Measurements from ENCODE around the gene BSCL2. TPM values are rescaled to one million over a fixed set of nuclear protein-coding genes. Genes with fewer than 3 reads are reported as not detected.

BSCL2 gene
- total and polyA plus RNA-seq, 2 of the 13 experiments (the other 11 are each of a cell fraction or from before 2014, with no cell fraction given) = 19.5 to 21.1 TPM

DNA sequence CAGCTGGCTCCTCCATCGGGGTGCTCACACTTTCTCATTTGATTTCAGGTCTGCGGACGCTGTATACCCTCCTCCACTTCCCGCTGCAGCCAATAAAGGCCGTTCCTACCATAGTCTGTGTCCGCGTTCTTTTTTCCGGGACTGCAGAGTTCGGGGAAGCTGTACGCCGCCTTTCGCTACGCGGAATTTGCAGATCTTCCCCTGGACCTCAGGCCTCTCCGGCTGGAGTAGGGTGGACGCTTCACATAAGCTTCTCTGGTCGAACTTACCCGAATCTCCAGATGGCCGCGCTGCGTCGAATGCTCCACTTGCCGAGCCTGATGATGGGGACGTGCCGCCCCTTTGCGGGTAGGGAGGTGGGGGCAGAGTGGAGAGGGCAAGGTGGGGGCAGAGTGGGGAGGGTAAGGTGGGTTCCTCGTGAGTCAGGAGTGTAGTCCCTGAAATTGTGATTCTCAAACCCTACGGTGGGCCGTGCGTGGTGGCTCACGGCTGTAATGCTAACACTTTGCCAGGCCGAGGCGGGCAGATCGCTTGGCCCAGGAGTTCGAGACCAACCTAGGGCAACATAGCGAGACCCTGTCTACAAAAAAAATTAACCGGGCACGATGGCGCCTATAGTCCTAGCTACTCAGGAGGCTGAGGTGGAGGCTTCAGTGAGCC, 41.5 kb downstream of the BSCL2 start (continued):
- TF ChIP-seq GABPA (IDR thresholded peaks at IDR 0.05; ENCODE audit: low read depth, low read length) (0 out of 2 replicates have a peak, but pooled peaks have one; percentile 16), GABPA (CRISPR knock-in tag; IDR thresholded peaks at IDR 0.05; ENCODE audit: low read depth) (no peak), KLF12 (CRISPR knock-in tag; IDR thresholded peaks at IDR 0.05; ENCODE audit: borderline replicate concordance) (0 out of 2 replicates have a peak, but pooled peaks have one; percentile 16), SMAD9 (CRISPR knock-in tag; IDR thresholded peaks at IDR 0.05) (0 out of 2 replicates have a peak, but pooled peaks have one; percentile 12), PATZ1 (CRISPR knock-in tag; IDR thresholded peaks at IDR 0.05) (peak; percentile 54; the same call in 1 of the 2 replicates), ZNF563 (CRISPR knock-in tag; IDR thresholded peaks at IDR 0.05) (0 out of 2 replicates have a peak, but pooled peaks have one; percentile 20), ZFP62 (CRISPR knock-in tag; IDR thresholded peaks at IDR 0.05) (no peak), ZSCAN29 (CRISPR knock-in tag; conservative IDR thresholded peaks at IDR 0.05) (0 out of 2 replicates have a peak, but pooled peaks have one; percentile 28), ZNF138 (CRISPR knock-in tag; IDR thresholded peaks at IDR 0.05; ENCODE audit: low read depth) (peak; percentile 56; the same call in 1 of the 2 replicates), SPEN (CRISPR knock-in tag; IDR thresholded peaks at IDR 0.05; ENCODE audit: low read depth) (peak; percentile 38; the same call in 1 of the 2 replicates), ZNF569 (CRISPR knock-in tag; IDR thresholded peaks at IDR 0.05; ENCODE audit: borderline replicate concordance) (0 out of 2 replicates have a peak, but pooled peaks have one; percentile 18), ZNF709 (CRISPR knock-in tag; IDR thresholded peaks at IDR 0.05) (0 out of 2 replicates have a peak, but pooled peaks have one; percentile 29), MEIS1 (CRISPR knock-in tag; IDR thresholded peaks at IDR 0.05; ENCODE audit: borderline replicate concordance) (peak; percentile 35; the same call in 1 of the 2 replicates), CBX2 (IDR thresholded peaks at IDR 0.05; ENCODE audit: low read depth, low read length) (no peak), CBX2 (CRISPR knock-in tag; IDR thresholded peaks at IDR 0.05; ENCODE audit: low read depth) (no peak)
- TF ChIP-seq, protein P1, sequence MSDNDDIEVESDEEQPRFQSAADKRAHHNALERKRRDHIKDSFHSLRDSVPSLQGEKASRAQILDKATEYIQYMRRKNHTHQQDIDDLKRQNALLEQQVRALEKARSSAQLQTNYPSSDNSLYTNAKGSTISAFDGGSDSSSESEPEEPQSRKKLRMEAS (IDR thresholded peaks at IDR 0.05) = peak; percentile 45; the same call in 1 of the 2 replicates
- TF ChIP-seq, protein P2, sequence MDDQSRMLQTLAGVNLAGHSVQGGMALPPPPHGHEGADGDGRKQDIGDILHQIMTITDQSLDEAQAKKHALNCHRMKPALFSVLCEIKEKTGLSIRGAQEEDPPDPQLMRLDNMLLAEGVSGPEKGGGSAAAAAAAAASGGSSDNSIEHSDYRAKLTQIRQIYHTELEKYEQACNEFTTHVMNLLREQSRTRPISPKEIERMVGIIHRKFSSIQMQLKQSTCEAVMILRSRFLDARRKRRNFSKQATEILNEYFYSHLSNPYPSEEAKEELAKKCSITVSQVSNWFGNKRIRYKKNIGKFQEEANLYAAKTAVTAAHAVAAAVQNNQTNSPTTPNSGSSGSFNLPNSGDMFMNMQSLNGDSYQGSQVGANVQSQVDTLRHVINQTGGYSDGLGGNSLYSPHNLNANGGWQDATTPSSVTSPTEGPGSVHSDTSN (CRISPR knock-in tag; IDR thresholded peaks at IDR 0.05; ENCODE audit: borderline replicate concordance) = no peak
- TF ChIP-seq, protein P3, sequence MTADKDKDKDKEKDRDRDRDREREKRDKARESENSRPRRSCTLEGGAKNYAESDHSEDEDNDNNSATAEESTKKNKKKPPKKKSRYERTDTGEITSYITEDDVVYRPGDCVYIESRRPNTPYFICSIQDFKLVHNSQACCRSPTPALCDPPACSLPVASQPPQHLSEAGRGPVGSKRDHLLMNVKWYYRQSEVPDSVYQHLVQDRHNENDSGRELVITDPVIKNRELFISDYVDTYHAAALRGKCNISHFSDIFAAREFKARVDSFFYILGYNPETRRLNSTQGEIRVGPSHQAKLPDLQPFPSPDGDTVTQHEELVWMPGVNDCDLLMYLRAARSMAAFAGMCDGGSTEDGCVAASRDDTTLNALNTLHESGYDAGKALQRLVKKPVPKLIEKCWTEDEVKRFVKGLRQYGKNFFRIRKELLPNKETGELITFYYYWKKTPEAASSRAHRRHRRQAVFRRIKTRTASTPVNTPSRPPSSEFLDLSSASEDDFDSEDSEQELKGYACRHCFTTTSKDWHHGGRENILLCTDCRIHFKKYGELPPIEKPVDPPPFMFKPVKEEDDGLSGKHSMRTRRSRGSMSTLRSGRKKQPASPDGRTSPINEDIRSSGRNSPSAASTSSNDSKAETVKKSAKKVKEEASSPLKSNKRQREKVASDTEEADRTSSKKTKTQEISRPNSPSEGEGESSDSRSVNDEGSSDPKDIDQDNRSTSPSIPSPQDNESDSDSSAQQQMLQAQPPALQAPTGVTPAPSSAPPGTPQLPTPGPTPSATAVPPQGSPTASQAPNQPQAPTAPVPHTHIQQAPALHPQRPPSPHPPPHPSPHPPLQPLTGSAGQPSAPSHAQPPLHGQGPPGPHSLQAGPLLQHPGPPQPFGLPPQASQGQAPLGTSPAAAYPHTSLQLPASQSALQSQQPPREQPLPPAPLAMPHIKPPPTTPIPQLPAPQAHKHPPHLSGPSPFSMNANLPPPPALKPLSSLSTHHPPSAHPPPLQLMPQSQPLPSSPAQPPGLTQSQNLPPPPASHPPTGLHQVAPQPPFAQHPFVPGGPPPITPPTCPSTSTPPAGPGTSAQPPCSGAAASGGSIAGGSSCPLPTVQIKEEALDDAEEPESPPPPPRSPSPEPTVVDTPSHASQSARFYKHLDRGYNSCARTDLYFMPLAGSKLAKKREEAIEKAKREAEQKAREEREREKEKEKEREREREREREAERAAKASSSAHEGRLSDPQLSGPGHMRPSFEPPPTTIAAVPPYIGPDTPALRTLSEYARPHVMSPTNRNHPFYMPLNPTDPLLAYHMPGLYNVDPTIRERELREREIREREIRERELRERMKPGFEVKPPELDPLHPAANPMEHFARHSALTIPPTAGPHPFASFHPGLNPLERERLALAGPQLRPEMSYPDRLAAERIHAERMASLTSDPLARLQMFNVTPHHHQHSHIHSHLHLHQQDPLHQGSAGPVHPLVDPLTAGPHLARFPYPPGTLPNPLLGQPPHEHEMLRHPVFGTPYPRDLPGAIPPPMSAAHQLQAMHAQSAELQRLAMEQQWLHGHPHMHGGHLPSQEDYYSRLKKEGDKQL (CRISPR knock-in tag; IDR thresholded peaks at IDR 0.05; ENCODE audit: low read depth) = no peak; the same call in 1 of the 2 replicates

All from HepG2 (cell line).